Kidney tubule cell (primary cell): Measurements from ENCODE around the gene WDR43.

Source experiments
- DNase-seq: peaks from one replicate; pipeline ENCODE4 v3.0.0-alpha.2; 2018; ENCODE audit warnings: low spot score

WDR43 gene

GRCh38 chr2:28894470-28895188 lies at the start of gene WDR43:
WDR43 (plus strand) TSS chr2:28894667; CDS start chr2:28894699, 32 bp downstream.
- DNase-seq: peak; percentile 99

DNA sequence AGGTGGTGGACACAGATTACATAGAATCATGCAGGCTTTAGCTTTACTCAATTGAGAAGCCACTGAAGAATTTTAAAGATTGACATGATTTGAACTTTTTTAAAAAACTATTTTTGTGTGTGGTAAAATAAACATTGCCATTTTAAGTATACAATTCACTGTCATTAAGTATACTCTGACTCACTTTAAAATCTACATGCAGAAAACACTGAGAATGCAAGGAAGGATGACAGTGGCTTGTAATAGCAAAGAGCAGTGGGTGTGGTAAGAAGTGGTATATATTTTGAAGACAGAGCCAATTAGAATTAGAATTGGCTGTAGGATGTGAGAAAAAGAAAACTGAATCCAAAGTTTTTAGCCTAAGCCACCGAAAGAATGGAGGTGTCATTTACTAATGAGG lies 39.3 kb upstream of the WDR43 start:
- DNase-seq: no peak

DNA sequence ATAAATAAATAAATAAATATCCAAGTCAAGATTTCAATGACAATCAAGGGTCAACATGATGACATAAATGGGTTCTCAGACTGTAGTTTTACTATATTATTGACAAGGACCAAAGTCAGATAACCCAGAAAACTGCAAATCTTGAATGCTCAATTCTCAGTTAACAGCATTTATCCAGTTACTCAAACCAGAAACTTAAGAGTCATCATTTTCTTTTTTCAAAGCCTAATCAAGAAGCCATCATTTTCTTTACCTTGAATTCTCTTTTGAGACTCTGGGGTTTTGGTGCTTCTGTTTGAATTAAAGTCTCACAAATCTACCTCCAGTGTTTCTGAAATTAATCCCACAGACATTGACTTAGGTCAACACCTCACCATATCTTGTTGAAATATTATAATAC lies 38.5 kb upstream of the WDR43 start:
- DNase-seq: no peak

GRCh38 chr2:28868611-28869010 lies 25.9 kb upstream of the WDR43 start:
- DNase-seq: no peak

DNA sequence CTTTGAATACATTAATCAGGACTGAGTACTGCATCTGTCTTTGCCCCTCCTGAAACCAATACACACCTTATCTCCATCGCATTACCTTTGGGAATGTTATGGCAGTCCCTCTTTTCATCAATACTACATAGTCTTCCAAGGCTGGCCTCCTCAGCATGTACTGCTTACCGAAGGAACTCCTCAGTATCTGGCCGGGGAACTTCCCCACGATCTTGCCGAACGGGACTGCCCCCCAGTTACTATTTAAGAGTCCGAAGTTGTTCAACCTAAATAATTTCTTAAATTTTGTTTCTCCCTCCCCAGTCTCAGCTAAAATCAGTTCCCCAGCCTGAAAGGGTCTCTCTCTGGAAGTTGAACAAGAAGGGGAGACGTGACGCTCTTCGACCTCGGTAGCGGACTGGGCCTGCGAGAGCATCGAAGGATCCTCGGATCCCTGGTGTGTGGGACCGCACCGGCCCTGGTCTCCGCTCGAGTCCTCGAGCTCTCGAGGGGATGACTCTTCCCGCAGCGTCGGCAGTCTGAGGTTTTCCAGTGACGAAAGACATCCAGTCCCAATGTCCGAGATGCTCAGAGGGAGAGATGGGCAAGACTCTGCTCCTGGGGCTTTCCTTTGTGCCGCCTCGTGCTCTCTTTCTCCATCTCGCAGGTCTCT lies 24.8 kb upstream of the WDR43 start:
- DNase-seq: no peak

DNA sequence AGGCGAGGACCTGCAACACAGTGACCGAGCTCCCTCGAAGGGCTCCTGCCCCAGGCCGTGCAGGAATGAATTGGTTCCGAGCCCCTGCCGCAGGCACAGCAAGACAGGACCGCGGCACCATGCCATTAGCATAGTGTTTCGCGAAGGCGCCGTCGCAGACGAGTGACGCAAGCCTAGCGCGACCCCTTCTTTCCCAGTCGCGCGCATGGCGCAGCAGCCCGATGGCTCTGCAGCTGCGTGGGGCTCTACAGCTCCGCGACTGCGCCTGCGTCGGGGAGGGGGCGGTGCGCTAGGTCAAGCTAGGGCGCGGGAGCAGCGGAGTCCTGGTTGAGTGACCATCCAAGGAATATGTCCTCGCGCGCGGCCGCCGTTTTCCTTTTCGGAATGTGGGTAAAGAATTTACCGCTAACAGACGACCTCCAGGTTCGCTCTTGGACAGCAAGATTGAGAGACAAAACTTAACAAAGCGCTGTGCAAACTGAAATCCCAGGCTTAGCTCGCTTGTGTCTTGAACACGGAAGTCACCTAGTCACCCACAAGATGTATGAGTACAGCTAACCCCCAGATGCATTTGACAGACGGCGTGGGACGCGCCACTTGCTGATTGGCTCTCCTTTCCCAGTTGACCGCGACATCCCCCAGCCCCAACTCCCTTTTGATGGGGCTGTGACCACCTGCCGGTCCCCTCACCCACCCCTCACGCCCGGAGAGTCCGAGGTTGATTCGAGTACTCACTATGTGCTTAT lies 24.1 kb upstream of the WDR43 start, which contains the start of gene TRMT61B:
Gene TRMT61B (minus strand): TSS at position 164 of the 746 bp plus-strand sequence. CDS start 32 bp downstream, at position 132.
- peak; percentile 96 for DNase-seq

GRCh38 chr2:28871620-28872019 lies 22.8 kb upstream of the WDR43 start:
- DNase-seq: no peak

DNA sequence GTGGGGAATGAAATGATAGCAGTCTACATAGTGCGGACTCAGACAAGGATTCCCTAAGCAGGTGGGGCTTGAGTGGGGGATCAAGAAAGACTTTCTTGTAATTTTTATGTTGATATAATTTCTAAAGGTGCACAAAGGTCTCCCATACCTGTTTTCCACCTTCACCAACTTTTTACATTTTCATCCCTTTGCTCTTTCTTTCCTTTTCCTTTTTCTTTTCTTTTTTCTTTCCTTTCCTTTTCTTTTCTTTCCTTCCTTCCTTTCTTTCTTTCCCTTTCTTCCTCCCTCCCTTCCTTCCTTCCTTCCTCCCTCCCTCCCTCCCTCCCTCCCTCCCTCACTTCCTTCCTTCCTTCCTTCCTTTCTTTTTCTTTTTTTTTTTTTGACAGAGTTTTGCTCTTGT lies 14.3 kb upstream of the WDR43 start:
- DNase-seq: no peak

GRCh38 chr2:28893488-28893887 lies 979 bp upstream of the WDR43 start:
- DNase-seq: no peak

DNA sequence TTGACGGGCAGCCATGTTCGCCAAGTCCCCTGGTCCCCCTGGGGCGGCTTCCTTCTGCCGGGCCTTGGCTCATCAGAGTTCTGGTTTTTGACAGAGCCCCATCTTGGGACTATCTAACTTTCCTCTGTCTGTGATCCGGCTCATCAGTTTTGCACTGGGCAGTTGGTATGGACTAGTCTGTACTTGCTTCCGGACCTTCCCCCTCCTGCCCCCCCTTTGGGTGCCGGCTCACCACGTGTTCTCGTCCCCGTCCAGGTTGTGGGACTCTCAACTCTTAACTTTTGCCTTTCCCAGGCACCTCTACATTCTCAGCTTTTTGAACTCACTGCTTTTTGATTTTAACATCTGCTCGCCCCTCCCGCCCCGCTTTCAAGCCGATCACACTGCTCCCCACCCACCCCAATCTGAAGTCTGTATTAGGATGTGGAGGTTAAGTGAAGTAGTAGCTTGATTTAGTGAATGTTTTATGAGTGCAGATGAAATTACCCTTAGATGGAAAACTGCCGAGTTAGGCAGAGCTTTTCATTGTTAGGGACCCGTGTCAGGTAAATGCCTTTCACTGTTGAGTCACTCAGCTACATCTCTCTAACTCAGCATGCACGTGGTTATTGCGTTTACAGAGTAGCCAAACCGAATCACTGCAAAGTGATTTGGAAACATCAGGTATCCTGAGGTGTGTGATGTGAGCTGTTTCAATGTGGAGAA lies 874 bp downstream of the WDR43 start:
- DNase-seq: peak; percentile 79

DNA sequence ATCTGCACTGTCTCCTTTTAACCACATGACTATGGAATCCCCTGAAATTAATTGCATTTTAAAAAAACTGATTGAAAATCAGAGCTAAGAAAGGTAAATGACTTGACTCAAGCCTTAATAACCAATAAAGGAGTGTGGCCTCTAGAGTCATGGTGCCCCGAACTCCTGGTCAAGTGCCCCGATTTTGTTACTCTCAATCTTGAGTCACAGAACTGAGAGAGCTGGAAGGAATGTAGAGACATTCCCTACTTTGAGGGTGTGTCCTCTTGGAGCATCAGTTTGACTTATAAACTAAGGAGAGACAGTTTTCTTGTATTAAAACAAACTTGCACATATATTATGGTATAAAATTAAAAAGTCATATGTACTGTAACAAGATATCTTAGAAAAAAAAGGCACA lies 2.4 kb downstream of the WDR43 start:
- DNase-seq: peak; percentile 69

DNA sequence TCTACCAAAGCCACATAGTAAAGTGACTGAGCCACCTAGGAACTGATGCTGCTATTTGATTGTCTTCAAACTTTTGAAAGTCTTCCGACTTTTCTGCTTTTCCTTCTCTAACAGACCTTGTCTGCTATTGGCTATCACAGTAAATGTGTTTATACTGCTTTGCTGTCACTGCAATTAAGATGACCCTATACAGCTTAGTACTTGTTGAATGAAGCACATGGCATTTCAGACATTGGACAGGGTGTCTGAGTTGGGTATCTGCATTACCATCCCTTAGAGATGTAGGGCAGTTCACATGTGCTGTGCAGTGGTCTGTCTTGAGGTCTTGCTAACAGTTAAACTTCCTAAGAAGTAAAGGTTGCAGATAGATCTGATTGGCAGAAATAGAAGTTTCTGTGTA lies 3.6 kb downstream of the WDR43 start:
- DNase-seq: no peak

GRCh38 chr2:28901202-28901601 lies 6.7 kb downstream of the WDR43 start:
- peak; percentile 39 for DNase-seq

DNA sequence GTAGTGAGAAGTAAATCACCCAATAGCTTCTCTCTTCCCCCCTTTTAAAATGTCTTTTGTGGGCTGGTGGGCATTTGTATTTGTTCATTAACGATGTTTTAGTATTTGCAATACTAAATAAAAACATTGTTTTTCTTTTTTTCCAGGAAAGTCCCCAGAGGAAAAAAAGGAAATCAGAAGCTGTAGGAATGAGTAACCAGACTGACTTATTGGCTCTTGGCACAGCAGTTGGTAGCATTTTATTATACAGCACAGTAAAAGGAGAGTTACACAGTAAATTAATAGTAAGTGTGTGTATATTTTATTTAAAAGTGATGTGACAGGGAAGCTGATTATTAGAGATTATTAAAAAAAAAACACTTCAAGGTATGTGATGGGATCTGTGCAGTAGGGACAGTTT lies 7.4 kb downstream of the WDR43 start:
- DNase-seq: no peak

GRCh38 chr2:28902584-28902983 lies 8.1 kb downstream of the WDR43 start:
- DNase-seq: no peak

GRCh38 chr2:28904295-28904694 lies 9.8 kb downstream of the WDR43 start:
- DNase-seq: peak; percentile 67

DNA sequence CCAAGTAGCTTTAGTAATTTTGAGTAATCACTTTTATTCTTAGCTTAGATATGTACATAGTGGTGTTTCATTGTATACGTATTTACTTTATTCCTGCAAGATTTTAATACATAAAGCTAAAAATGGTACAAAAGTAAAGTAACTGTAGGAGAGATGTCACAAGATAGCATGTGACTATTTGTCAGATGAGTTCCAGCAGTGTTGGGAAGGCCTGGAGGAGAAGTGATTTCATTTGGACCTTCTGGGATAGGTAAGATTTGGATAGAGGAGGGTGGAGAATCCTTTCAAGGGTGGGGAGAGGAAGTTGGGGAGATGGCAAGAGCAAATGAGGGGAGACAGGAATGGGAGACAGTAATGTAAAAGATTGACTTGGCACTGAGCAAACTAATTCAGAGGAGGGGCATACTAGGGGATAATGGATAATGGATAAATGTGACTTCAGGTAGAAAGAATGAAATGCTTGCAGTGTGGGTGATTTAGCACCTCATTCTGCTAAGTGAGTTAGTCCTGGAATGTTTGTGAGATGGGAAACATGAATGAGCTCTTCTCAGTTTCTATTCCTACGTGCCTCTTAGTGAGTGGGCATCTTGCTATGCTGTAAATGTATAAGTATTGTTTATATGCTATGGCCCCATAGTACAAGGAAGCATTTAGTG lies 10.5 kb downstream of the WDR43 start:
- DNase-seq: peak; percentile 84

DNA sequence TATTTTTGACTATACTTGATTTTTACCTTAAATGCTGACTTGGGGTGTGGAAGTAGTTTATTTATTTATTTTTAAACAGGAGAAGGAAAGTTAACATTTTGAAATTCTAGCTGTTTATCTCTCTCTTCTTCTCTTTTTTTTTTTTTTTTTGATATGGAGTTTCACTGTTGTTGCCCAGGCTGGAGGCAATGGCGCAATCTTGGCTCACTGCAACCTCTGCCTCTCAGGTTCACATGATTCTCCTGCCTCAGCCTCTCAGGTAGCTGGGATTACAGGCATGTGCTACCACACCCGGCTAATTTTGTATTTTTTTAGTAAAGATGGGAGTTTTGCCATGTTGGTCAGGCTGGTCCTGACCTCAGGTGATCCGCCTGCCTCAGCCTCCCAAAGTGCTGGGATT lies 11.1 kb downstream of the WDR43 start:
- DNase-seq: no peak

- DNase-seq: peak; percentile 25
Measured at GRCh38 chr2:28906376-28906775, 11.9 kb downstream of the WDR43 start.

GRCh38 chr2:28906821-28907220 lies 12.4 kb downstream of the WDR43 start:
- DNase-seq: no peak

DNA sequence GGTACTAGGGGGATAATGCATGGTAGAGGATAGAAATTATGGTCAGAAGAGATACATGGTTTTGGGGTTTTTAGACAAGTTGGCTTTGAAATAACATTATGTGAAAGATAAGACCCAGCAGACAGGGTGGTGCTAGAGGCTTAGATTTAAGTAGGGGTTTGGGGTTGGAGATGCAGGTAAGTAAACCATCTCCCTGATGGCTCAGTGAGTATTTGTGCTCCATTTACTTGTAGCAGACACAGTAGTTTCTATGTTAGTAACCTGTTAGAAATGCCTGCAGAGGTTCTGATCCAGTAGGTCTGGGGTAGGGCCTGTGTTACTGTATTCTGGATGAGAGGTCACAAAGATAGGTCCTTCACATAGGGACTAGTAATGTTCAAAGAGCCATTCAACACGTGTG lies 13.7 kb downstream of the WDR43 start:
- DNase-seq: no peak
